ENCODE results near the gene FAM8A1. TPM values are rescaled to one million over a fixed set of nuclear protein-coding genes. Genes with fewer than 3 reads are reported as not detected.
"Not testable (repeated sequence)": the region's sequence is repeated elsewhere in the genome, so short reads cannot be mapped to it uniquely, and the experiment has no call there.

Gene FAM8A1
- total RNA-seq (2014; rRNA removed): 9.4 and 13.4 TPM in 2 replicates
- 4.3 TPM for polyA plus RNA-seq (2012)

DNA sequence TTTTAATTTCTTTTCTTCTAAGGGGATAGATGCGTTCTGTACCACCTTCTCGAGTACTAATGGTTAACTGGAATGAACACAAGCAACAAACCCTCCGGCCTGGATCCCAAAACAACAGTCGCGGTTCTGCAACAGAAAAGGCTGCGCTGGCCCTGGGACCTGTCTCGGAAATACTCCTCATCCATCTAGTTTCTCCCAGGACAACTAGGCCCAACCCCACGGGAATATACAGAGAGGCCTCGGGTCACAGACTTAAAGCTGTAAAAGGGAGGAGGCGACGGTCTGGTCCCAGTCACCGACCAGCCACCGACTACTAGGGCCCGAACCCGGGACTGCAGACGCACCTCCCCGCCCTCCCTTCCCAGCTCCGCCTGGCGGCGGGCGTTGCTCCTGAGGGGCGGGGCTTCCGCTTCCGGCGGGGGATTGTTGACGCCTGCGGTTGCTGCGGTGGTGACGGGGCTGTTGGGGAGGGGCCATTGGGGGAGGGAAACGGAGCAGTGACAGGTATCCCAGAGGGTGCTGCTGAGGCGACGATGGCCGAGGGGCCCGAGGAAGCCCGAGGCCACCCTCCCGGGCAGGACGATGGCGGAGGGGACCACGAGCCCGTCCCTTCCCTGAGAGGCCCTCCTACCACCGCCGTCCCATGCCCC, at the start of gene FAM8A1:
Gene FAM8A1 (plus strand): TSS at position 426 of the 650 bp plus-strand sequence. CDS start 108 bp downstream, at position 534.
- peak; percentile 81 for DNase-seq (ENCODE audit: low read depth)

DNA sequence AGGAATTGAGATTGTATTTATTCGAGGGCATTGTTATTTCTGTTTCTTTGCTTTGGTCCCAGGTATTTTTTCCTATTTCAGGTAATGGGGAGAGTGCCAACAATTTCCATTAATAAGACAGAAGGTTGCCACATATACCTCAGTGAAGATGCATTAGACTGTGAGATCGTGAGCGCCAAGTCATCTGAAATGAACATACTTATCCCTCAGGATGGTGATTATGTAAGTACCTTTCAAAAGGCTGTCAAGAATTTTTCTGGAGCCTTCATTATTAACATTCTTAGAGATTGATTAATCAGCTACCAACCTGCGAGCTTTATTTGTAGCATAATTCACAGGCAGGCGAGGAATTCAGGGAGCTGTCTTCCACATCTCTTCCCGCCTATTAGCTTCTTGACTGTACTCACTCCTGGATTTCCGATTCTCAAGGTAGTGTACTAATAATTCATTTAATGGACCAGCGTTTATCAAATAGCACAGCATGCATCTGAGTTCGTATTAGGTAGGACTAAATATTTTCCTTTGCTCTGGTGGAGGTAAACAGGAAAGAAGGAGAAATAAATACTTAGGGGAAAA, 48.6 kb upstream of the FAM8A1 start:
- no peak for DNase-seq (ENCODE audit: low read depth)

GRCh38 chr6:17552861-17553260, 47.2 kb upstream of the FAM8A1 start:
- DNase-seq (ENCODE audit: low read depth): no peak

GRCh38 chr6:17556014-17556413, 44.1 kb upstream of the FAM8A1 start:
- DNase-seq (ENCODE audit: low read depth): no peak

- DNase-seq (ENCODE audit: low read depth): peak; percentile 8
Measured at GRCh38 chr6:17562636-17563035, 37.5 kb upstream of the FAM8A1 start.

DNA sequence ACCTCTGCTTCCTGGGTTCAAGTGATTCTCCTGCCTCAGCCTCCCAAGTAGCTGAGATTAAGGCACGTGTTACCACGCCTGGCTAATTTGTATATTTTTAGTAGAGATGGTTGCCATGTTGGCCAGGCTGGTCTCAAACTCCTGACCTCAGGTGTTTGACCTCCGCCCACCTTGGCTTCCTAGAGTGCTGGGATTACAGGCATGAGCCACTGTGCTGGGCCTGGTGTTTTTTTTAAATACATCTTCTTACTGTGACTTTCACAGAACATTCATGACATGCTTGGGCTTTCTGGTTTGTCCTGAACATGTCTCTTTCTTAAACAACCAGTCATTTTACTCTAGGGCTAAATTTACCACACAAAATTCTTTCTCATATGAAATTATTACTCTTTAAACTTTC, 34.7 kb upstream of the FAM8A1 start:
- peak; percentile 12 for DNase-seq (ENCODE audit: low read depth)

- DNase-seq (ENCODE audit: low read depth): peak; percentile 64
Measured at GRCh38 chr6:17574866-17575560, 25.1 kb upstream of the FAM8A1 start.

DNA sequence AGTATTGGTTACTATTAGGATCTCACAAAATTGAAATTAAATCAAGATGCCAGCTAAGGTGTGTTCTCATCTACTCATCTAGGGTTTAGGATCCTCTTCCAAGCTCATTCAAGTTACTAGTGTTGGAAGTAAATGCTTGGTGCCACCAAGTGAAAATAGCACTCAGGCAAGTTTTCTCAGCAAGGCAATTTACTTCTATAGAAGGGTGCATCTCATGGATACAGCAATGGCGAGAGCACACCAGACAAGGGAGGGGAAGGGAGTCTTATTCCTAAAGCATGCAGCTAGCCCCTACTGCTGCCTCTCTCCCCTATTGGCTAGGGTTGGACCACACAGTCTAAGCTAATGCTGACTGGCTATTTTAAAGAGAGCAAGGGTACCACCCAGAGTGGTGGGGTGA, 23.0 kb upstream of the FAM8A1 start:
- no peak for DNase-seq (ENCODE audit: low read depth)

- DNase-seq (ENCODE audit: low read depth): no peak
Measured at GRCh38 chr6:17580518-17581048, 19.5 kb upstream of the FAM8A1 start.

DNA sequence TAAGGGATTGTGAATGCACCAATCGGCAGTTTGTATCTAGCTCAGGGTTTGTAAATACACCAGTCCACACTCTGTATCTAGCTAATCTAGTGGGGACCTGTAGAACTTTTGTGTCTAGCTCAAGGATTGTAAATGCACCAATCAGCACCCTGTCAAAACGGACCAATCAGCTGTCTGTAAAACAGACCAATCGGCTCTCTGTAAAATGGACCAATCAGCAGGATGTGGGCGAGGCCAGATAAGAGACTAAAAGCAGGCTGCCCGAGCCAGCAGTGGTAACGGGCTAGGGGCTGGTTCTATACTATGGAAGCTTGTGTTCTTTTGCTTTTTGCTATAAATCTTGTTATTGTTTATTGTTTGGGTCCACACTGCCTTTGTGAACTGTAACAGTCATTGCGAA, 18.8 kb upstream of the FAM8A1 start:
- not testable (repeated sequence) for DNase-seq (ENCODE audit: low read depth)

DNA sequence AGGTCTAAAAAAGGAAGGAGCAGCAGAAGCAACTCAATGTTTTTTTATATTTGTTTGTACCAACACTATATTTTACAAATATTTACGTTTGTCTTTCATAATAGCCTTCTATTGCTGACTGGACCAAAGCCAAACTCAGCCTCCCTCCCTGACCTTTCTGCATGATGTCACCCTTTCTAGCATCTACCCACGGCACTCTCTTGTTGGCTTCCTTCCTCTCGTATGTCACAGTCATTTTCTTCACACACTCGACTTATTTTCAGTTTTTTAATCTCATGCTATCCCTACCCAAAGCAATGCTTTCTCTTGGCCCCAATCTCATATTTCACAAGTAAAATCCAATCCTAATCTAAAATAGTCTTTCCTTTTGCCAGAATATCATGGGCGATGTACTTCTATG, 16.3 kb upstream of the FAM8A1 start:
- peak; percentile 51 for DNase-seq (ENCODE audit: low read depth)

GRCh38 chr6:17584241-17584803, 15.8 kb upstream of the FAM8A1 start:
- peak; percentile 82 for DNase-seq (ENCODE audit: low read depth)

DNA sequence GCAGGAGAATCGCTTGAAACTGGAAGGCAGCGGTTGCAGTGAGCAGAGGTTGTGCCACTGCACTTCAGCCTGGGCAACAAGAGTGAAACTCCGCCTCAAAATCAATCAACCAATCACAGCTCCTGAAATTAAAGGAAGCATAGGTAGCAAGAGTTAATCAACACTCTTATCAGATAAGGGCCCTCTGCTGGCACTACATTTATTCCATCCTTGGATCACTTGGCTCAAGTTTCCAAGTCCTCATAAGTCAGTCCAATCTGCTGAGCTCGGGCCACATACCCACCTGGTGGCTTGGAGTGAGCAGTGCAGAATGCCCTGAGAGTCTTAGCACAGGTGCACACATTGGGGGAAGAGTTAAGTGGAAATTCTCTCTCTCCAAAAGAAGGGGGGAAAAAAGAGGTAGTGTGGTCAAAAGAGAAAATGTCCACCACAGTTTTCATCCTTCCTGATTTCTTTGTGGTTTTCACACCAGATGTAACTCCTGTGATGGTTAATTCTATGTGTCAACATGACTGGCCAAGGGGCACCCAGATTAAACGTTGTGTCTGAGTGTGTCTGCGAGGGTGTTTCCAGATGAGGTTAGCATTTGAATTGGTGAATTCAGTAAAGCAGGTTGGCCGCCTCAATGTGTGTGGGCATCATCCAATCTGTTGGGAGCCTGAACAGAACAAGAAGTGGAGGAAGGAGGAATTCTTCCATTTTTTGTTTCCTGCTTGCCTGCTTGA, 14.2 kb upstream of the FAM8A1 start:
- peak; percentile 30 for DNase-seq (ENCODE audit: low read depth)

DNA sequence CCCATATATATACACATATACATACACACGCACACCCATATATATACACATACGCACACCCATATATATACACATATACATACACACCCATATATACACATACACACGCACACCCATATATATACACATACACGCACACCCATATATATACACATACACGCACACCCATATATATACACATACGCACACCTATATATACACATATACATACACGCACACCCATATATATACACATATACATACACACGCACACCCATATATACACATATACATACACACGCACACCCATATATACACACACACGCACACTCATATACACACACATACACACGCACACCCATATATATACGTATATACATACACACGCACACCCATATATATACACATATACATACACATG, 13.5 kb upstream of the FAM8A1 start:
- DNase-seq (ENCODE audit: low read depth): not testable (repeated sequence)

DNA sequence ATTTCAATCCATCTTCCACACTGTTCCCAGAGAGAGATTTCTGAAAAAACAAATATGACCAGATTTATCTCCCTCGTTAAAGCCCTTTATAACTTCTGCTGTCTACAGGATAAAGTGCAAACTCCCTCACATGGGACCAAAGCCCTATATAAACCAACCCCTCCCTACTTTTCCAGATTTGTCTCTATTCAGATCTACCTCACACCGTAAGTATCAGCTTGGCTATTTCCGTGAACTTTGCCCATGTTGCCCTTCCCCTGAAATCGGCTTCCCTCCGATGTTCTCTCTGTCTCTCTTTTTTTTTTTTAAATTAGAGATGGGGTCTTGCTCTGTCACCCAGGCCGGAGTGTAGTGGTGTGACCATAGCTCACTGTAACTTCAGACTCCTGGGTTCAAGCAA, 12.1 kb upstream of the FAM8A1 start:
- DNase-seq (ENCODE audit: low read depth): no peak

DNA sequence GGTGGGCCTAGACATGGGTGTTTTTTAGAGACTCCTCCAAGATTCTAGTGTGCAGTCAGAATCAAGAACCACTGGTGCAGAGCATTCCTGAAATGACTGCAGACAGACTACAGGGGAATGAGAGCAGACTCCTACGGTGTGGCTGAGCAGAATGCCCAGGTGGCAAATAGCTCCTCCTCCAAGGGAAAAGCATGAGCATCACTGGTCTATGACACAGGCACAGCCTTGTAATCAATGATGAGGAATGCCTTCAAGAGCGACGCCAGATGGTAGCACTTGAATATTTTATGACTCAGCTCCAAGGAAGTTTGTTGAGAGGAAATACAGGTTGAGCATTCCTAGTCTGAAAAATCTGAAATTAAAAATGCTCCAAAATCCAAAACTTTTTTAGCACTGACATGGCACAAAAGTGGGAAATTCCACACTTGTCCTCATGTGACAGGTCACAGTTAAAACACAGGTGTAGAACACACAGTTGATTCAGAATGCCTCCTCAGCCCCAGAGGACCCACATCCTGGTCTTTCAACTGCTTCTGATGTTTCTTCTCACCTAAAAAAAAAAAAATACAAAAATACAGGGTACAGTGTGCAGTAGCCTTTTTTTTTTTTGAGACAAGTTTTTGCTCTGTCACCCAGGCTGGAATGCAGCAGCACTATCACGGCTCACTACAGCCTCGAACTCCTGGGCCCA, 10.6 kb upstream of the FAM8A1 start:
- peak; percentile 77 for DNase-seq (ENCODE audit: low read depth)

GRCh38 chr6:17591287-17591686, 8.8 kb upstream of the FAM8A1 start:
- no peak for DNase-seq (ENCODE audit: low read depth)

GRCh38 chr6:17593246-17593645, 6.9 kb upstream of the FAM8A1 start:
- DNase-seq (ENCODE audit: low read depth): no peak

GRCh38 chr6:17596085-17596484, 4.0 kb upstream of the FAM8A1 start:
- DNase-seq (ENCODE audit: low read depth): no peak

- peak; percentile 24 for DNase-seq (ENCODE audit: low read depth)
Measured at GRCh38 chr6:17600527-17601385, 654 bp downstream of the FAM8A1 start.
